Fibroblast of mammary gland (primary cell): ENCODE results near the gene ASXL3.

ENCODE experiments used
- DNase-seq: peaks from one replicate; pipeline ENCODE4 v3.0.0-alpha.2; 2010; ENCODE audit warnings: low read depth
- H3K4me3 ChIP-seq: 2 replicates; pipeline ENCODE4 v1.5.1; 2011; ENCODE audit warnings: low read depth, mild to moderate bottlenecking, low read length, moderate library complexity; ENCODE audit not compliant: control insufficient read depth
- CTCF ChIP-seq: conservative IDR thresholded peaks from 2 replicates; pipeline ENCODE4 v1.5.1; 2011; ENCODE audit warnings: low read depth, low read length, inconsistent platforms; ENCODE audit not compliant: control insufficient read depth, insufficient read depth

ASXL3 gene

GRCh38 chr18:33571998-33572787 lies 5.8 kb upstream of the ASXL3 start:
- H3K4me3 ChIP-seq: no peak overlapping the region
- TF ChIP-seq CTCF: no peak
- no peak for DNase-seq

DNA sequence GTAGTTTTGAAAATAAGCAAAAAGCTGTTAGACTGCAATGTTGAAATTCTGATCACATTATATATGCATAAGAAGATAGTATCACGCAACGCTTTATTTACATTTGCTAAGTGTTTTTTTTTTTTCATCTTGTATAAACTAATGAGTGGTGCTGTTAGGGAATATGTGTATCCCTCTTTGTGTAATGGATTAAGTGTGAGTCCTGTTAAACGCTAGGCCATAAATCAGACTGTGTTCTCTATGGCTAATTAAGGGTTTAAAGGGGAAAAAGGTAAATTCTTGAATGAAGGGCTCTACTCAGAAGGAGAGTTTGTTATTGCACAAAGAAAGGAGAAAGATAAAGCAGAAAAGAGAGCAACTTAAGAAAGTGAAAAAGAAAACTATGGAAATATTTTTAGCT lies 4.8 kb upstream of the ASXL3 start:
- DNase-seq: no peak
- no peak overlapping the region for H3K4me3 ChIP-seq
- TF ChIP-seq CTCF: no peak

DNA sequence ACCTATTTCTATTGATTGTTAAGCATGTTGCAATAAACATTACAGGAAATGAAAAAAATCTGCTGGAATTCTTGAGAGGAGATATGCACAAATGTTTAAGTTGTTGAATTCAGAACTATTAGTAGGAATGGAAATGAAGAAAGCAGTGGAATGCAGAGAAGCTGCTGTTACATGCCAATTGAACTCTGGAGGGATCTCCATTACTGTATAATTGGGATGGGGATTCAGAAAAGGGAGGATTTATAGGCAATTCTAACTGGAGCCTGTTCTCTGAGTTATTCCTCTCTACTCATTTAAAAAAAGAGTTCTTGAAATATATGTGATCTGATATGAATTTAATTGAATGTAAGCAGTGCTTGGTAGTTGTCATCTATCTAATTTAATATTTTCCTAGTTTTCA lies 2.6 kb upstream of the ASXL3 start:
- DNase-seq: no peak
- no peak for TF ChIP-seq CTCF
- no peak overlapping the region for H3K4me3 ChIP-seq

DNA sequence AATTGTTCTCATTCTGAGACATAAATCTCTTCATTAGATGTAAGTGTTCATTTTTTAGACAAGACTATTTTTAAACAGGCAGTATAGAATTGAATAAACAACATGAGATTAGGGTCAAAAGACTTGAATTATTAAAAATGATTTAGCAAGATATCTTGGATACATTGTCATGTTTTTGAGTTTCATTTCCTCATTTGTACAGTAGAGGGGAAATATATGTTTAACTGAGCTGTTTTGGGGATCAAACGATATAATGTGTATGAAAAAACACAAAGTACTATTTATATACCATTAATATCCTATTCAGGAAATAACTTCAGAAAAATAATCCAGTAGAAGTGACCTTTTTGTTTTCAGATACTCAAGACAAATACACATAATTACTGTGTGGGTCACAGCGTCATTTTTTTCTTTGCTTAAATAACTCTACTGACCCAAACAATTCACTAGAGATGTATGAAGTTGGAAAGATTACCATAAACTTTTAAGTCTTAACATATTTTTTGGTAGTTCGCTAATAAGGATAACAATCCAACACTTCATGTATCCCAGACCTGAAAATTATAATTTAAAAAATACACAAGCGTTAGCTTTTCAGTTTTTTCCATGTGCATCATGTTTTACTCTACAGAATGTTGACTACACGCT lies 896 bp upstream of the ASXL3 start:
- no peak for DNase-seq
- H3K4me3 ChIP-seq: no peak overlapping the region
- no peak for TF ChIP-seq CTCF

DNA sequence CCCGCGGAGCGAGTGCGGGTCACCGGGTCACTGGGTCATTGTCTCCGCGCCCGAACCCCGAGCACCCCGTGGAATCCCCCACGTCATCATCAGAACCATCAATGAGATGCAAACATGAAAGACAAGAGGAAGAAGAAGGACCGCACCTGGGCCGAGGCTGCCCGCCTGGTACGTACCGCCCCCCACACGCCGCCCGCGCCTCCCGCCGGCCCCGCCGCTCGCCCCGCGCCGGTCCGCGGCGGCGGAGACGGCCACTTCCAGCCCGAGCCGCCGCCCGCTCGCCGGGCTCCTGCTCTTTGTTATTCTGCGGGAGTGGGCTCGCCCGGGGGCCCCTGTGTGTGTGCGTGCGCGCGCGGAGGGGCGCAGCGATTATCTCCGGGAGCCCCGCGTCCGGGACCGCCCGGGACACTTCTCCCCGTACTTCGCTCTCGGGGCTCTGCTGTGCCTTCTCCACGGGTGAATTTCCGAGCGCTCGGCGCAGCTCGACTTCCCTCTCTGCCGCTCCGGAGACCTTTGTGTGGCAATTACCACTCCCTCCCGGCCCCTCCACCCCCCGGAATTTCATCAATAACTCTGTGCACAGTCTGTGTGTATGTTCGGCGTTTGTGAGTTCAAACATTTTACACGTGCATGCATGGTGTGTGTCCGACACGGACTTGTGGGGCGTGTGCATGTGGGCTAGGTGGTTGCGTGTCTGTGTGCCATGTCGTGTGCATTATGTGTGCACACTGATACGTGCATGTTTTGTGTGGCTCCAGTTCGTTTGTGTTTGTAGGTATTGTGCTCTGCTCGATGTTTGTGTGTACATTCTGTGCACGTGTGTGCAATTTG lies 714 bp downstream of the ASXL3 start:
- H3K4me3 ChIP-seq: peak overlapping the region; percentile 34
- no peak for TF ChIP-seq CTCF
- no peak for DNase-seq

- no peak for TF ChIP-seq CTCF
- H3K4me3 ChIP-seq: peak overlapping the region; percentile 34
- no peak for DNase-seq
These were observed 1.6 kb downstream of the ASXL3 start for GRCh38 chr18:33579349-33580215.
